ENCODE measurements around the gene UNK.

DNA sequence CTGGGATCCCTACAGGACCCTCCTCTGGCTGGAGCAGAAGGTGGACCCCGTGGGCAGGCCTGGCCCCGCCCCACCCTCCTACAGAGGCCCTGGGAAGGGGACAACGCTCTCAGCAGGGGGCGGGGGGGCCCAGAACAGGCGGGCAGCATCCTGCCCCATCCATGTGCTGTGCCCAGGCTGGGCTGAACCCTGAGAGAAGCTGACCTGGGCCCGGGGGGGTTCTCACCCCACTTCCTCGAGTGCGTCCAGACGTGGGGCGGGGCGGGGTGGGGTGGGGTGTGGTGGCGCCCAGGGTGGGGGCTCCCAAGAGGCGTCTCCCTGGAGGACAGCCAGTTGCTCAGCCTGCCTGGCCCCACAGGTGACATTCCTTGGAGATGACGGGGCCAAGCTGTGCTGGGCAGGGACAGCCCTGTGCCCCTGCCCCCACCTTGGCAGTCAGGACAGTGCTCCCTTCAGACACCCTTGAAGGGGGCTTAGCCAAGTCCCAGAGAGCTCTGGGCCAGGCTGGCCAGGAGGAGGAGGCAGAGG, 60.0 kb downstream of the UNK start:
- no peak for TF ChIP-seq POLR2A (IDR thresholded peaks at IDR 0.05)
- TF ChIP-seq, protein P1, sequence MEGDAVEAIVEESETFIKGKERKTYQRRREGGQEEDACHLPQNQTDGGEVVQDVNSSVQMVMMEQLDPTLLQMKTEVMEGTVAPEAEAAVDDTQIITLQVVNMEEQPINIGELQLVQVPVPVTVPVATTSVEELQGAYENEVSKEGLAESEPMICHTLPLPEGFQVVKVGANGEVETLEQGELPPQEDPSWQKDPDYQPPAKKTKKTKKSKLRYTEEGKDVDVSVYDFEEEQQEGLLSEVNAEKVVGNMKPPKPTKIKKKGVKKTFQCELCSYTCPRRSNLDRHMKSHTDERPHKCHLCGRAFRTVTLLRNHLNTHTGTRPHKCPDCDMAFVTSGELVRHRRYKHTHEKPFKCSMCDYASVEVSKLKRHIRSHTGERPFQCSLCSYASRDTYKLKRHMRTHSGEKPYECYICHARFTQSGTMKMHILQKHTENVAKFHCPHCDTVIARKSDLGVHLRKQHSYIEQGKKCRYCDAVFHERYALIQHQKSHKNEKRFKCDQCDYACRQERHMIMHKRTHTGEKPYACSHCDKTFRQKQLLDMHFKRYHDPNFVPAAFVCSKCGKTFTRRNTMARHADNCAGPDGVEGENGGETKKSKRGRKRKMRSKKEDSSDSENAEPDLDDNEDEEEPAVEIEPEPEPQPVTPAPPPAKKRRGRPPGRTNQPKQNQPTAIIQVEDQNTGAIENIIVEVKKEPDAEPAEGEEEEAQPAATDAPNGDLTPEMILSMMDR (IDR thresholded peaks at IDR 0.05): no peak
